NCI-H146 treated with DMSO at 0.1 percent for 48 hours (cell line): Measurements from ENCODE around the gene HS1BP3.

ENCODE experiments used
- DNase-seq: peaks from one replicate; lab custom pipeline; 2025; ENCODE audit not compliant: unreplicated experiment; lab: John Stamatoyannopoulos, UW

The HS1BP3 gene, protein sequence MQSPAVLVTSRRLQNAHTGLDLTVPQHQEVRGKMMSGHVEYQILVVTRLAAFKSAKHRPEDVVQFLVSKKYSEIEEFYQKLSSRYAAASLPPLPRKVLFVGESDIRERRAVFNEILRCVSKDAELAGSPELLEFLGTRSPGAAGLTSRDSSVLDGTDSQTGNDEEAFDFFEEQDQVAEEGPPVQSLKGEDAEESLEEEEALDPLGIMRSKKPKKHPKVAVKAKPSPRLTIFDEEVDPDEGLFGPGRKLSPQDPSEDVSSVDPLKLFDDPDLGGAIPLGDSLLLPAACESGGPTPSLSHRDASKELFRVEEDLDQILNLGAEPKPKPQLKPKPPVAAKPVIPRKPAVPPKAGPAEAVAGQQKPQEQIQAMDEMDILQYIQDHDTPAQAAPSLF

DNA sequence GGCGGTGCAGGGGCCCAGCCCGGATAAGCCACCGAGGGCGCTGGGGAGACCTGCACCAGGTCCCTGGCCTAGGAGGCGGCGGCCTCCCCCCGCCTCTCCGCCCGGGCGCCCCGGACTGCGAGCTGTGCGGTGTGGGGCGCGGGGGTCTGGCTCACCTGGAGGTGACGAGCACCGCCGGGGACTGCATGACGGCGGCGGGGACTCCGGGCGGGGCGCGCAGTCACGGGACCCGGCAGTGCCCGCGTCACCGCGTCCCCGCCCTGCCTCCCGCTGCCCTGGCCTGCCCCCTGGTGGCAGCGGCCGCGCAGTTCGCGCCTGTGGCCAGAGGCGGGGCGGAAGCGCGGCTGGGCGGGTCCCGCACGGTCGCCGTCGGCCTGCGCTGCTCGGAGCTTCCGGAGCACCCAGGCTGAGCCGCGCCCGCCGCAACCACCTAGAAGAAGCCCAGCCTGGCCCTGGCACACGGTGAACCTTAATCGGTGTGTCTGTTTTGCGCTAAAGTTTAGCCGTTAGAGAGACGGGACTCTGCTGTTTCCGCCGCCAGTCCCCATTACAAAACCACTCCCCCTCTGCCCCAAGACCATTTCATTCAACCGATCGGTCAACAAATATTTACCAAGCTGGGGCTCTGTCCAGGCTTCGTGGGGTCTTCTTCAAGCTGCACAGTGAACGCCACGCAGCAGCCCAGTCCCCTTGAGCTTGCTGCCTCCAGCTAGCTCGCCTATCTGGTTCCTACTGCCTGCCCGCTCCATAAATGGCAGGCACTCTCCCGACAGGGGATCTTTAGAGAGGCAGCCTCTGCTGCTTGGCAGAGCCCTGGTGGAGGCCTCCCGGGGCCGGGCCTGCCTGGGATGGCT is at the start of gene HS1BP3:
Gene HS1BP3 (minus strand): TSS at position 222 of the 854 bp plus-strand sequence. CDS start 35 bp downstream, at position 187.
- DNase-seq = peak; percentile 52

DNA sequence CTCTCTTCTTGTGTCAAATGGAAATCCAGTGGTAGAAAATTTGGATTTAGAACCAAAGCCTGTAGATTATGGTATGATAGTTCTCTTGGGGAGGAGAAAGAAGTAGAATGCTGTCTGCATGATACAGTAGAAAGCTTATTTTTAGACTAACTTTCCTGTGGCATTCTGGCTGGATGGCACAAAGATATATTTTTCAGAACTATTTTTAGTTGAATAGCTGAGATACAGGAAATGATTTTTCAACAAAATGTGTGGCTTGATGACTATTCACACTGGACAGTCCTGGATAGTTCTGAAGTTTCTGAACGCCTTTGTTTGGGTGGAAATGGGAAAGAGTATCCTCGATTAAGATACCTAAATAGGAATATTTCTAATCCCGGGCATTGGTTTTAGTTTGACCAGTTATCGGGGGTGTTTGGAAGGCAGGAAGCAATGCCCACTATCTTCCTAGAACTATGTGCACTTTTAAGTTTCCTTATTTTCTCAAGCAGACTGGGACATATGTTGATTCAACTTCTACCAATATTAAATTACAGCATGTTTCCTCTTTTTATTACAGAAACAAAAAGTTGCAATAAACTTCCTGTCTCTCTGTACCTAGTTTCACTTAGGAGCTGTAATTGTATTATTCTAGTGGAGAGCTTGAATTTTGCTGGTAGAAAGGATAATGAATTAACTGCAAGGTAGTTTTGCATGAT is 48.2 kb upstream of the HS1BP3 start:
- no peak for DNase-seq

DNA sequence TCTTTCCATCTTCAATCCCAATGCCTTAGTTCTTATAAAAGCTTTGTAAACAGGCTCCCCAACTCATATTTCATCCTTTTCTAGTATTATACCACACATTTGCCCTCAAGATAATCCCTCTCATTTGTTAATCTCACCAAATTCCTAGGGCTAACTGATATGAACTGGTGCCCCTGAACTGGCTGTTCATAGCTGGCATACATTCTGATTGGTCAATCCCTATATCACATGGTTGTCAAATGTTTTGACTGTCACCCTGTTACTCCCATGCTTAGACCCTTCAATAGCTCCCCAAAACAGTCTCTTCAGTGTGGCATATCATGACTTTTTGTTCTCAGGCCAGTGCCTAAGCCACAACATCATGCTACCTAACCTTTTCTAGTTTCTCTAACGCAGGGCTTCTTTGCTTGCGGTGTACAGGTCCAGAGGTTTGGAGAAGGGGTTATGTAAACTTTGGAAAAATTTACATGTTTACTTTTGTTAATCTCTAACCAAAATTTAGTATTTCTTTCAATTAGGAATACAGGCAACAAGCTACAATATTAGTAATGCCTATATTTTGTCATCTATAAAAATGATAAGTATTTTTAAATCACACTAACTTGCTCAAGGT is 46.5 kb upstream of the HS1BP3 start:
- no peak for DNase-seq

DNA sequence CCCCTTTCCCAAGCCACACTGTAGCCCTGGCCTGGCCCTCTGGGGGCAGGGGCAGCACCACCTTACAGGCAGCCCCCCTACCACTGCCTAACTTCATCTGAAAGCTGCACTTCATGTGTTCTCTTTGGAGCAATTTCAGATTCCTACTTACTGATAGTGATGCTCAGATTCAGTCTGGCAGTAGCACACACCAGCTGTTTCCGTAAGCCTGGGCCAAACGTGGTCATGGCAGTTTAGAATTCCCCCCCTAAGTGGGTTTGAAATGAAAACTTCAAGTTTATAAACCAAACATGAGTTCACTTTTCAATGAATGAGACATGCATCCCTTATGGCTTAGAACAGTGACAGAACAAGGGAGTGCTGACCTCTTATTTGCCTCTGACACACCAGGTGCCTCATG is 45.5 kb upstream of the HS1BP3 start:
- DNase-seq = no peak

DNA sequence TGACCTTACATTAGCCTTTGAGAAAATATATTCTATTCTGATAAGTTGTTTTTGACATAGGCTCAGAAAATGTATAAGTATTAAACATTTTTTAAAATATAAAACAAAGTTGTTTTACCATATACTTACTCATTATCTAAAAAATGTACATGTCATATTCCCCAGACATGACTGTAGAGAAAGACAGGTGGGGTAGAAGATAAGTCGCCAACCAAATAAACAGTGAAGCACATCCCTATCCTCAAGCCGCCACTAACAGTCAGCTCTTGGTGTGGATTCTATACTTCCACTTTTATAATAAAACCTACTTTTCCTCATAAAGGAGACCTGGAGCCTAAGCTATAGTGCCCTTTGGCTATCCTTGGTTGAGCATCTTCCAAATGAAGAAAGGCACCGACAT is 42.4 kb upstream of the HS1BP3 start:
- DNase-seq = no peak

DNA sequence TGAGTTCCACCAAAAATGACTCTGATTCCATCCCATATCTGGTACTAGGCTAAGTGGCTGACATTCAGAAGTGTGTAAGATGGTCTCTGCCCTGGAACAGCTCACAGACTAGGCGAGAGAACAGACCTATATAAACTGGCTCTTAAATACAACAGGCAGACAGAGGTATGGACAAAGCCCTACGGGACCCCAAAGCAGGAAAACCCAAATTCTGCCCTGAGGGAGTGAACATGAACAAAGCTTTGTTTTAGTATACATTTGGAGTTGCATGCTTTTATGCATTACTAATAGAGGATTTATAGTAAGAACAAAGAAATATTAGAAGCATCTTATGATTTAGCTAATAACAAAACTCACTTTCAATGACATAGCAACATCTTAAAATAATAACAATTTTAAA is 41.2 kb upstream of the HS1BP3 start:
- no peak for DNase-seq

DNA sequence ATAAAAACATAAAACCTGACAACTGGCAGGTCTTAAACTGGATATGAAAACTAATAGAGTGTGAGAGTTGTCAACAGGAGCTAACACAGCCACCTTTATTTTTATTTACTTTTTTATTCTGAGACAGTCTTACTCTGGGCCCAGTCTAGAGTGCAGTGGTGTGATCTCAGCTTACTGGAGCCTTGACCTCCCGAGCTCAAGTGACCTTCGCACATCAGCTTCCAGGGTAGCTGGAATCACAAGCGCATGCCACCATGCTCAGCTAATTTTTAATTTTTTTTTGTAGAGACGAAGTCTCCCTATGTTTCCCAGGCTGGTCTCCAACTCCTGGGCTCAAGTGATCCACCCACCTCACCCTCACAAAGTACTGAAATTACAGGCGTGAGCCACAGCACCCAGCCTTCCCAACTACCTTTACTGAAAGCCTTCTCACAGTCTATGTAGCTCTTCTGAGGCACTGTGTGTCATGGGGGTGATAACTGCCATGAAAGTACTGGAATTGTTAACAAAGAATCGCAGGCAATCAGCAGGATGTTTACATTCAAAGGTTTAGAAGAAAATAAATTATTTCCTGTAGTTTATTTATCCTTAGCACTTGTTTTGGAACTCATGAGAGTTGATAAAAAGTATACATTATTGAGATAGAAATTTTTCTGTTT is 40.3 kb upstream of the HS1BP3 start:
- DNase-seq = no peak

DNA sequence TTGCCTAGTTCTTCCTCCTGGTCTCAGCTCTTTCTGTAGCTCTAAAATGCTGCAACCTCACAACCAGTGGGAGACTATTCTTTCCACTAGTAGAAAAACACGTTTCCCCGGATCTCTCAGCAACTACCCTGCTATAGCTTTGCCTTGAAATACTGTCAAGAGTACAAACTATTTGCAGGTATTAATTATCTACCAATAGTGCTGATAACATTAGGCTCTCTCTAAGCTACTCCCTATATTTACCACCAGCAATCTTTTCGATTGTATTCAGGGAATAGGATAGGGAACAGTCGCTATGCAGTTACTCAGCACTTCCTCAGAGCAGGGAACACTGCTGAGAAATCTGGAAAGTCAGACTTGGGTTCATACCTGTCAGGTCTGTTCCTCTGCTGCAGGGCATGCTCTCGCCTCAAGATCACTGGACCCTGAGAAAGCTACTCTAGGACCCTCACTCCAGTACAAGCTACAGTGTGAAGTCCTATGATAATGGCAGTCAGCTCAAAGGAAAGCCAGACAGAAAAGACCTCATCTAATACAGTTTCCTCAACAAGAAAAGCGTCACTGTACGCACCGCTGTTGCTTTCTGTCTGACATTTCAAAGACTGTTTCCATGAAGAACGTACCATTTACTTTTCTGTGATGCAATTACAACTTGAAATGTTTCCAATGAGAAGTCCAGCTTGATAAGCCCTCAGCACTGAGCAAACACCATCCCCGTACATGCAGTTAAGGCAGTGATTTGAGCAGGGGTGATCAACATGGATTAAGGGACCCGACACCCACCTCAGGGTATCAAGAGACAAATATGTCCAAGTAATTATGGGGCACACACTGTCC is 38.7 kb upstream of the HS1BP3 start:
- DNase-seq = no peak

DNA sequence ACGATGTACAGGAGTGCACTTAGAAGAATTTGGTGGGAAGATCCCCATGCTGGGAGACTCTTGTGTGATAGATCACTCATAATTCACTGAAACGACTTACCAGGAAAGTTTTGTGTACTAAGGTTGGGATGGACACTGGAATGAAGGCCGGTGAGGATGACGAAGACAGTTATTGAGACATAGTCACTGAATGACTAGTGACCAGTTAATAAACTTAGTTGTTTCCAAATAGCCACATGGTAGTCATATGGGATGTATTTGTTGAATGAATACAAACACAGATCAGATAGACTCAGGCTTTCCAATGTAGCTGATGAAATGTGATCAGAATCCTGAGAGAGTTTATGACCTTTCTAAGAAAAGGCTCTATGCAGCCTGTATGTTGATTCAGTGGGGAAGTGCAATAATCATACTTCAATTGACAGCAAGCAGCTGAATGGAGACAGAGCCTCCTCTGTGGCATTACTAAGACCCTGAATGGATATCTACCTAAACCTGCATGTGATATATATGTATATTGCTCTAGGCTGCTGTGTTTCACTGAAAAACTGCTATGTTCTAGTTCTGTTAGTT is 36.4 kb upstream of the HS1BP3 start:
- DNase-seq = no peak

DNA sequence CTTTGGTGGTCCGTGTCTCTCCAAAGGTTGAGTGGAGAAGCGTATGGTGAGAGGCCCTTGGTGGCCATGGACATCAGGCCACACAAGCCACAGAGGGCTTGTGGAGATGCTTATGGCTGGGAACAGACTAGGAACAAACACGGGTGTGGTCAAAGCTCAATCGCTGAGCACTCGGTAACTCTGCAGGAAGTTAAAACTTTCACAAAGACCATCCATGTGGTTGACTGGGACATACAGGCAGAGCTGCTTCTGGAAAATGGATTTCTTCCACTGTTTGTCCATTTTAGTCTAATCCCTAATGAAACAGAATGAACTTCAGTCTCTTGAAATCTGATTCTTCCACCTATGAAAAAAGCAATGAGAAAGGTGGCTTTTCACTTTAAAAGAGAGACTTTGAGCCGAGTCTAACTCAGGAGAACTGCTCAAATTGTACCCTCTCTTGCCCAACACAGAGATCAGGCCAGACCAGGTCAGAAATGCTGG is 33.7 kb upstream of the HS1BP3 start:
- DNase-seq = no peak

DNA sequence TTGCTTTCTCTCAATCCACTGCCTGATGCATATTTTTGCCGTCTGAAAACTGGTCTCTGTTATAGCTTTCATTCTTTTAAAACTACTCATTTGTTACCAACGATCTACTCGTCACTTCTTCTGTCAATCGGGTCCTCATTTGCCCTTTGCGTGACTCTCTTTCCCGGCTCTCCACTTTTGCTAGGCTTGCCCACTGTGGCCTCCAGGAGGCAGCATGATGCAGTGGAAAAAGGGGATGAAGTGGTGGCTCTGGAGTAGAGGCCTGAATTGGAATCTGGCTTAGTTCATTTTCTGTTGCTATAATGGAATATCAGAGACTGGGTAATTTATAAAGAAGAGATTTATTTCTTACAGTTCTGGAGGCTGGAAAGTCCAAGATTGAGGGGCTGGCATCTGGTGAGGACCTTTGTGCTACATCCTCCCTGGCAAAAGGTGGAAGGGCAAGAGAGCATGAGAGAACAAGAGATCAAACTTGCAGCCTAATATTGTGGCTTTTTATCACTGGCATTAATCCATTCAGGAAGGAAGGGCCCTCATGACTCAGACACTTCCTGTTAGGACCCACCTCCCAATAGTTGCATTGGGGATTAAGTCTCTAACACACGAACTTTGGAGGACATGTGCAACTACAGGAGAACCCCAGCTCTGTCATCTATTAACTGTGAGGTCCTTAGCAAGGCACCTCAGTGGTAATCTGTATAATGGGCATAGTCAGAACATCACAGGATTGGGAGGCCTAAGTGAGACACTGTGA is 31.4 kb upstream of the HS1BP3 start:
- DNase-seq = no peak

DNA sequence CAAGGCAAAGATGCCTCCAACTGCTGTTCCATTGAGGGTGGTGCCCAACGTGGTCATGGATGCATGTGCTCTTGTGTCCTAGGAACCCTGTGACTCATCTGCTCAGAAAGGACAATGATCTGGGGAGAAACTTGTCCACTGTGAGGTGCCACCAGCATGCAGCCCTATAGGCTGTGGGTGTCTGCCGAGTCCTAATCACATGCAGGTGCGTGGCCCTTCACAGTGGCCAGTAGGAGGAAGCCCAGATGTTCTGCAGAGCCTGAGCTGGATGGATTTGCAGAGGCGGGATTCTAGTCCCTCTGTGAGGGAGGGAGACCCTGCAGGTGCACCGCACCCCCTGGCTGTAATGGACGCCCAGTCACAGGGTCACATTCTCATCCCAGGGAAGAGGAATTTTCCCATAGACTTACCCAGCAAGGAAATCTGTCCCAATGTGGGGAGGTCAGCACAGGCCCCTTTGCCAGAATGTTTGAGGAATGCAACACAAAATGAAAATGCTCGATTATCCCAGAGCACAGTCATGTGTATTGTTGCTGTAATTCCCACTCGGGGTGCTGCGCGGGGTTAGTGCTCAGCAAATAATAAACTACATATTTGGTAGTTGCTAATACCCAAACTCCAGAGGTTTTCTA is 30.0 kb upstream of the HS1BP3 start:
- DNase-seq = no peak

DNA sequence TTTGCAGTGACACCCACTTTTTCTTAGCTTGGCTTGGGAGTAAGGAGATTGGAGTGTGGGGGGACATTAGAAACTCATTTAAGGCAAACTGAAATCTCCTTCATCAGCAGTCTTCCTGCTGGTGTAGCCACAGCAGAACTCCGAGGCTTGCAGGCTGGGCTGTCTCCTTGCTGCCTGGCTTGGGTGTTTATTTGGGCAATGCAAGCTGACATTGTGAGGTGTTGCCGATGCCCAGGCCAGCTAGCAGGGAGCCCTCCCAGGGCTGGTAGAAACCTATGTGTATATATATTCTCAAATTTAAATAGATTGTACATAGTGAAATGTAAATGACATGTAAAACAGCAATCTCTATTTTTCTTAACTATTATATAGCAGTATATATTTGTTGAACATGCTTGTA is 27.9 kb upstream of the HS1BP3 start:
- DNase-seq = no peak

DNA sequence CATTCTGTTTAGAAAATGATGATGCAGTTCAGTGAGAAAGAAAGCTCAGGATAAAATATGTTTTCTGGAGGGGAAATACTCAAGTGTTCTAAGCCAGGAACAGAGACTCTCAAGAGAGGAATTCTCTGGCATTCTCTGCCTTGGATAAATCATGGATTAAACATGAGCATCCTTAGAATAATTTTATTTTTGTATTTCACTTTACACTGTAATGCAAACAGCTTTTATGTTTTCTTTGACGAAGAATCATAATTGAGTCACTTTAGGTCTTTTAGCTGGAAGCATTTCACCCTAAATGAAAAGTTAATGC is 27.1 kb upstream of the HS1BP3 start:
- no peak for DNase-seq

DNA sequence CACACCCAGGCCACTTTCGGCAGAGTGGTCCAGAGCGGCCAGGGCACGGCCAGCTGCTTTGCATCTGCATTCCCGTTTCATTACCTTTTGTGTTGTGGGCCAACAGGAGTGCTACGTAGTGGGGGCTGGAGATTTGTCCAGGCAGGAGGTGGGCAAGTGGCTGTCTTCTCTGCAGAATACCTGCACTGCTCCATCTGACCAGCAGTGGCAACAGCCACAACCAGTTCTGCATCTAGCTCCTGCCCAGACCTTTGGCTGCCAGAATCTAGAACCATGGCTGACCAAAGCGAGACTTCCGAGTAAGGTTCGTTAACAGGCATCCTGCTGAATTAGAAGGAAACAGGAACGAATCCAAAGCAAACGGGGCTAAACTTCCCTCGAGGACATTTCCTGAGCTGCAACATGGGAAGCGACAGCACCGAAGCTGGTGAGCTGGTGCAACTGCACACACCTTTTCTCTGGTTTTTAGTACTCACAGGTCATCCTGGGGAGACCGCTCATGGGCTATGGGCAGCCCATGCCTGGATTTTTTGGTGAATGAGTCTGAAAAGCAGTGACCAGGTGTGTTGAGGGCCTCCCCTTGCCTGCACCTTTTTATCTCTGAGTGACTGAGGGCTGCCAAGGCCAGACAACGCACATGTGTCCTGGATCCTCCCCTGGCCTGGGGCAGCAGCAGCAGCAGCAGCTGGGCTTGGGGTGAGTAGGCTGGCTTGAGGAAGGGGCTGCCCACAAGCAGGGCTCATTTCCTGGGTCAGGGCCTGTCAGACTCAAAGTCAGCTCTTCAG is 26.6 kb upstream of the HS1BP3 start:
- DNase-seq = no peak

DNA sequence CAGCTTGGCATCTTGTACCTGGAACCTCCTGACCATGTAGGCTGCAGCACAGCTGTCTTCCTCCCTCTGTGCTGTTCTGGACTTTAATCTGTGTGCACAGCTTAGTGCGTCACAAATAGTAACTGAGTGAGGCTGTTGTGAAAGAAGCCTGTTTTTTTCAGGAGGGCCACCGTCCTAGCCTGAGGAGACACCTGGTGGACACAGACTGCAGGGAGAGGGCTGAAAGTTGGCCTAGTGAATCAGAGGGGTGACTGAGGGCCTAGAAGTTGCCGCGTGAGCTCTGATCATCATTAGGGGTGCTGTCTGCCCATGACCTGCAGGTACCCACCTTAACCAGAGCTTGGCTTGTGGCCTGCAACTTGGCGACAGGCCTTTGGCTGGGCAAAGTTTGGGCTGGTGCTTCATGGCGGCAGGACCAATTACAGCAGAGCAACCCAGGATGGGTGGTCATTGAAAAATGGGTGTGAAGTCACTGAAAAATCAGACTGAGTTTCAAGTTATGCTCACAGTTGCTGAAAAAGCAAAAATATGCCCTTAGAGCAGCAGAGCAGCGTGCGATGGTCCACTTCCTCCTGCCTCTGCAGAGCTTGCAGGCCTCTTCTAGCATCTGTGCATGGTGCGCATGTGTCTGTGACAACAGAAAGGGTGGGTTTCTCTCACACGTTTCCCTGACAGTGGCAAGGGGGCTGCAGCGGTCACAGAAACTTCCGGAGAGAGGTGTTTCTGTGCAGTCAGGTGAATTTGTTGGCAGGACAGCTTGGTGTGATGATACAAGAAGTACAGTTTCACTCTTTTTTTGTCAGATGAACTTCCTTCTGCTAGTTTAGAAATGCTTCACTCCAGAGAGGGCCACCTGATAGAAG is 25.7 kb upstream of the HS1BP3 start:
- no peak for DNase-seq
